Activated T-cell treated with anti-CD3 and anti-CD28 coated beads, Interleukin-2, amount 50 U/mL, for 48 hours (primary cell): ENCODE measurements around the gene PFDN1.
"Not testable (repeated sequence)": the region's sequence is repeated elsewhere in the genome, so short reads cannot be mapped to it uniquely, and the experiment has no call there.

Experiments used
- DNase-seq, 2 experiments: peaks; one replicate each; pipeline ENCODE4 v3.0.0-alpha.2; 2020

The PFDN1 gene

GRCh38 chr5:140302786-140303639 lies at the start of gene PFDN1:
TSS of gene PFDN1 (minus strand) at chr5:140303101. CDS start at chr5:140303073, 28 bp downstream.
- DNase-seq: peak; percentile 92 to 93

- DNase-seq: peak in 1 of 2 experiments; percentile 38
Observed at GRCh38 chr5:140351609-140352334, 48.9 kb upstream of the PFDN1 start.

GRCh38 chr5:140349244-140349643 lies 46.3 kb upstream of the PFDN1 start:
- no peak for DNase-seq

GRCh38 chr5:140348104-140348503 lies 45.2 kb upstream of the PFDN1 start:
- DNase-seq: no peak

- DNase-seq: no peak
Observed at GRCh38 chr5:140347360-140347759, 44.5 kb upstream of the PFDN1 start.

GRCh38 chr5:140346348-140347221 lies 43.7 kb upstream of the PFDN1 start, which contains the start of gene HBEGF:
TSS of gene HBEGF (minus strand) at chr5:140346603. CDS start at chr5:140346328, 275 bp downstream.
- DNase-seq: peak; percentile 68 to 77

- no peak for DNase-seq
Observed at GRCh38 chr5:140345919-140346347, 43.0 kb upstream of the PFDN1 start.

GRCh38 chr5:140344683-140345423 lies 42.0 kb upstream of the PFDN1 start:
- DNase-seq: peak; percentile 41 to 60

GRCh38 chr5:140343849-140344248 lies 40.9 kb upstream of the PFDN1 start:
- not testable (repeated sequence) for DNase-seq

GRCh38 chr5:140342896-140343295 lies 40.0 kb upstream of the PFDN1 start:
- no peak for DNase-seq

GRCh38 chr5:140342287-140342686 lies 39.4 kb upstream of the PFDN1 start:
- DNase-seq: peak; percentile 54

- DNase-seq: no peak
Observed at GRCh38 chr5:140341591-140341990, 38.7 kb upstream of the PFDN1 start.

- no peak for DNase-seq
Observed at GRCh38 chr5:140340605-140341121, 37.8 kb upstream of the PFDN1 start.

GRCh38 chr5:140339636-140340035 lies 36.7 kb upstream of the PFDN1 start:
- DNase-seq: no peak

- DNase-seq: no peak
Observed at GRCh38 chr5:140338908-140339307, 36.0 kb upstream of the PFDN1 start.

- DNase-seq: no peak
Observed at GRCh38 chr5:140338336-140338735, 35.4 kb upstream of the PFDN1 start.

GRCh38 chr5:140337880-140338279 lies 35.0 kb upstream of the PFDN1 start:
- no peak for DNase-seq

GRCh38 chr5:140336388-140336787 lies 33.5 kb upstream of the PFDN1 start:
- no peak for DNase-seq

GRCh38 chr5:140331638-140332037 lies 28.7 kb upstream of the PFDN1 start:
- no peak for DNase-seq

- no peak for DNase-seq
Observed at GRCh38 chr5:140329739-140330481, 27.0 kb upstream of the PFDN1 start.
